Stimulated activated CD8-positive, alpha-beta memory T cell treated with anti-CD3 and anti-CD28 coated beads, Interleukin-12 subunit alpha, Interleukin-12 subunit beta, amount 100 ng/mL, for 1 hour (primary cell): ENCODE measurements around the gene DLK1.

Experiments used
- DNase-seq: peaks from one replicate; pipeline ENCODE4 v3.0.0-alpha.2; 2020; ENCODE audit warnings: low read depth

Gene DLK1

GRCh38 chr14:100714258-100714892 lies 12.3 kb upstream of the DLK1 start:
- DNase-seq, result no peak

- no peak for DNase-seq
Measured at GRCh38 chr14:100715332-100715731, 11.4 kb upstream of the DLK1 start.

- no peak for DNase-seq
Measured at GRCh38 chr14:100715803-100716202, 10.9 kb upstream of the DLK1 start.

GRCh38 chr14:100717386-100717785 lies 9.3 kb upstream of the DLK1 start:
- DNase-seq, result no peak

- DNase-seq, result no peak
Measured at GRCh38 chr14:100719976-100720520, 6.6 kb upstream of the DLK1 start.

- no peak for DNase-seq
Measured at GRCh38 chr14:100721568-100721967, 5.1 kb upstream of the DLK1 start.

- DNase-seq, result no peak
Measured at GRCh38 chr14:100722367-100722766, 4.3 kb upstream of the DLK1 start.

- no peak for DNase-seq
Measured at GRCh38 chr14:100723135-100723829, 3.4 kb upstream of the DLK1 start.

GRCh38 chr14:100723830-100724437 lies 2.8 kb upstream of the DLK1 start:
- no peak for DNase-seq

- DNase-seq, result no peak
Measured at GRCh38 chr14:100724536-100724935, 2.2 kb upstream of the DLK1 start.

- no peak for DNase-seq
Measured at GRCh38 chr14:100725587-100726387, 905 bp upstream of the DLK1 start.

- no peak for DNase-seq
Measured at GRCh38 chr14:100727086-100727872, 587 bp downstream of the DLK1 start.

- no peak for DNase-seq
Measured at GRCh38 chr14:100727873-100728240, 1.2 kb downstream of the DLK1 start.

- DNase-seq, result no peak
Measured at GRCh38 chr14:100728962-100729361, 2.3 kb downstream of the DLK1 start.

GRCh38 chr14:100729982-100730381 lies 3.3 kb downstream of the DLK1 start:
- no peak for DNase-seq

GRCh38 chr14:100730581-100730980 lies 3.9 kb downstream of the DLK1 start:
- DNase-seq, result no peak

- DNase-seq, result no peak
Measured at GRCh38 chr14:100731011-100731670, 4.4 kb downstream of the DLK1 start.

GRCh38 chr14:100731846-100732765 lies 5.4 kb downstream of the DLK1 start:
- DNase-seq, result no peak

GRCh38 chr14:100732766-100733100 lies 6.0 kb downstream of the DLK1 start:
- no peak for DNase-seq
